ENCODE measurements around the gene NDUFB5.
A peak's percentile ranks its signal among the peaks of the same experiment; 100 is the strongest.

Gene NDUFB5

DNA sequence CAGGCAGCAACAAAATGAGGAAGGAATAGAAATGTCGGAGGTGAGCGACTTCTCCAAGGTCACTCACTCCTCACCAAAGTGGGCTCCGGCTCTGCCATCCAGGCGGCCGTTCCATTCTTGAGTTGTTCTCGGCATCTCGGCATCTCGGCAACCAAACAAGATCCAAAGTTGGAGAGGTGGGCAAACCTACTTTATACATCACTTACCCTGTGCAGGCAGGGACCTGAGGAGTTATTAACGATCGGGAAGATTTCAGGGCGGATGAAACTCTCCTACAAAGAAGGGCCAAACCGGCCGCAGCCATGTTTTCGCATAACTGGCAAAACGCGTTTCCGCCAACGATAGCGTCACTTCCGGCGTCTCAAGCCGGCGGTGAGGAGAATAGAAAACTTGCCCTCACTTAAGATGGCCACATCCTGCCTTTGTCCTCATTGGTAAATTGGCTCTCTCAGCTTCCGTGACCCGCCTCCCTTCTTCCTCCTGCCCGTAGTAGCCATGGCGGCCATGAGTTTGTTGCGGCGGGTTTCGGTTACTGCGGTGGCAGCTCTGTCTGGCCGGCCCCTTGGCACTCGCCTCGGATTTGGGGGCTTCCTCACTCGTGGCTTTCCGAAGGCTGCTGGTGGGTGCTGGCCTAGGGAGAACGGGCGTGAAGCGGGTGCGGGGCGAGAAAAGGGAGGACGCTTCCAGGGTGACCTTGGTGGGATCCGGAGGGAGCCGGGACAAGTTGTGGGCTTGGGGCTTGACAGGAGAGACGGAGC lies at the start of gene NDUFB5, which contains the start of gene MRPL47:
NDUFB5 (plus strand) TSS at position 474 of the 758 bp plus-strand sequence; CDS start at position 496, 22 bp downstream.
MRPL47 (minus strand) TSS at position 318 of the 758 bp plus-strand sequence; CDS start at position 304, 14 bp downstream.
- Histone ChIP-seq H3K27ac (ENCODE audit: low read length) (peak within 1 kb of the TSS; percentile 64), H3K27me3 (ENCODE audit: low read depth, low read length) (no peaks in the 10 kb centered on the region), H3K4me1 (ENCODE audit: low read length) (peaks cover 37% of the 10 kb centered on the region), H3K9ac (ENCODE audit: low read length) (peak within 1 kb of the TSS; percentile 89), H3K4me2 (ENCODE audit: low read length) (peak within 1 kb of the TSS; percentile 90), H3K79me2 (ENCODE audit: low read length) (peaks cover 48% of the 10 kb centered on the region), H4K20me1 (ENCODE audit: insufficient read depth, low read length) (no peaks in the 10 kb centered on the region), H3K36me3 (replicated peaks; ENCODE audit: low read depth, low read length) (peaks cover 8% of the 10 kb centered on the region), H3K4me3 (ENCODE audit: low read length) (peak within 1 kb of the TSS; percentile 86), H3K9me3 (ENCODE audit: insufficient read depth, low read length) (no peaks in the 10 kb centered on the region), H2AFZ (ENCODE audit: low read depth, low read length) (peak within 1 kb of the TSS; percentile 93)
- no peak for TF ChIP-seq EZH2phosphoT487 (IDR thresholded peaks at IDR 0.05; ENCODE audit: low read depth)
- TF ChIP-seq, protein P1, sequence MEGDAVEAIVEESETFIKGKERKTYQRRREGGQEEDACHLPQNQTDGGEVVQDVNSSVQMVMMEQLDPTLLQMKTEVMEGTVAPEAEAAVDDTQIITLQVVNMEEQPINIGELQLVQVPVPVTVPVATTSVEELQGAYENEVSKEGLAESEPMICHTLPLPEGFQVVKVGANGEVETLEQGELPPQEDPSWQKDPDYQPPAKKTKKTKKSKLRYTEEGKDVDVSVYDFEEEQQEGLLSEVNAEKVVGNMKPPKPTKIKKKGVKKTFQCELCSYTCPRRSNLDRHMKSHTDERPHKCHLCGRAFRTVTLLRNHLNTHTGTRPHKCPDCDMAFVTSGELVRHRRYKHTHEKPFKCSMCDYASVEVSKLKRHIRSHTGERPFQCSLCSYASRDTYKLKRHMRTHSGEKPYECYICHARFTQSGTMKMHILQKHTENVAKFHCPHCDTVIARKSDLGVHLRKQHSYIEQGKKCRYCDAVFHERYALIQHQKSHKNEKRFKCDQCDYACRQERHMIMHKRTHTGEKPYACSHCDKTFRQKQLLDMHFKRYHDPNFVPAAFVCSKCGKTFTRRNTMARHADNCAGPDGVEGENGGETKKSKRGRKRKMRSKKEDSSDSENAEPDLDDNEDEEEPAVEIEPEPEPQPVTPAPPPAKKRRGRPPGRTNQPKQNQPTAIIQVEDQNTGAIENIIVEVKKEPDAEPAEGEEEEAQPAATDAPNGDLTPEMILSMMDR (IDR thresholded peaks at IDR 0.05; ENCODE audit: low read depth, low read length) = no peak

DNA sequence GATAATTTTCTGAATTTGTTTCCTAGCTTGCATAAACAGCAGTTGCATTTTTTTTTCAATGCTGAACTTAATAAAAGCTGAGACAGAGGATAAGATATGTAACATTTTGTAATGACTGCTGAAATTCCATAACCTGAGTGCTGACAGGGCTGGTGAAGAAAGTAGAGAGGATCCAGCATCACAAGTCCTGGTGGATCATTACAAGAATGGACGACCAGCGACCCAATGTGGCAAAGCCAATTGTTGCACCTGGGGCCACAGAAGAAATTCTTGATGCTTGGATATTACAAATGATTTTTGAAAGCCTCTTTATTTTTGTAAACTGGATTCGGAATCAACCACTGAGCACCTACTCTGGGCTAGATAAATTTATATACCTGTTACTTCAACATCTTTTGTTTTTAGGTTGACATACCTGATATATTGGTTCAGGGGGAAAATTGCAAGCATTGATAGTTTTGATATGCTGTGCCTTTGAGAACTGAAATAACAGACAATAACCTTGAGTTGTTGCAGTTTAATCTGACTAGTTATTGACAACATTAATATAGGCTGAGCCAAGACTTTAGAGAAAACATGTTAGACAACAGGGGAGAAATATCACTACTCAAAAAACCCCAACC lies 45.7 kb upstream of the NDUFB5 start:
- H3K9ac ChIP-seq (ENCODE audit: low read length) = no peak overlapping the region

DNA sequence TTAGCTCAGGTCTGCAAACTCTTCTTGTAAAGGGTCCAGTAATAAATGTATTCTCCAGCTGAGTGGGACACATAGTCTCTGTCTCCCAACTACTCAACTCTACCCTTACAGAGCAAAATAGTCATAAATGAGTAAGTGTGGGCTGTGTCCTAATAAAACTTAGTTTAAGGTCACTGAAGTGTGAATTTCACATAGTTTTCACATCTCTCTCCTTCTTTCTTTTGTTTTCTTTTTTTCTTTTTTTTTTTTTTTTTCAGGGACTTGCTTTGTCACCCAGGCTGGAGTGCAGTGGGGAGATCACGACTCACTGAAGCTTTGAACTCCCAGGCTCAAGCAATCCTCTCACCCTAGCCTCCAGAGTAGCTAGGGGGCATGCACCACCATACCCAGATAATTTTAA lies 43.8 kb upstream of the NDUFB5 start:
- Histone ChIP-seq H2AFZ (ENCODE audit: low read depth, low read length) (no peak overlapping the region), H4K20me1 (ENCODE audit: insufficient read depth, low read length) (peaks cover 4% of the 10 kb centered on the region; the same call in 1 of the 2 replicates), H3K9ac (ENCODE audit: low read length) (no peak overlapping the region), H3K4me2 (ENCODE audit: low read length) (no peak overlapping the region), H3K79me2 (ENCODE audit: low read length) (peaks cover 27% of the 10 kb centered on the region), H3K4me3 (ENCODE audit: low read length) (no peak overlapping the region), H3K27ac (ENCODE audit: low read length) (no peak overlapping the region), H3K9me3 (ENCODE audit: insufficient read depth, low read length) (no peaks in the 10 kb centered on the region), H3K36me3 (replicated peaks; ENCODE audit: low read depth, low read length) (no peaks in the 10 kb centered on the region), H3K4me1 (ENCODE audit: low read length) (peaks cover 32% of the 10 kb centered on the region), H3K27me3 (ENCODE audit: low read depth, low read length) (peaks cover 5% of the 10 kb centered on the region; the same call in 1 of the 2 replicates)
- TF ChIP-seq EZH2phosphoT487 (IDR thresholded peaks at IDR 0.05; ENCODE audit: low read depth) = no peak
- TF ChIP-seq, protein P1 (IDR thresholded peaks at IDR 0.05; ENCODE audit: low read depth, low read length) = no peak

More for the DNA sequence above, 45.7 kb upstream of the NDUFB5 start:
- H3K36me3 ChIP-seq (replicated peaks; ENCODE audit: low read depth, low read length) = no peaks in the 10 kb centered on the region
- H3K79me2 ChIP-seq (ENCODE audit: low read length) = peaks cover 7% of the 10 kb centered on the region
- H3K27me3 ChIP-seq (ENCODE audit: low read depth, low read length) = peaks cover 5% of the 10 kb centered on the region; the same call in 1 of the 2 replicates
- no peaks in the 10 kb centered on the region for H4K20me1 ChIP-seq (ENCODE audit: insufficient read depth, low read length)
- H3K4me3 ChIP-seq (ENCODE audit: low read length) = no peak overlapping the region
- no peak overlapping the region for H3K27ac ChIP-seq (ENCODE audit: low read length)
- H3K9me3 ChIP-seq (ENCODE audit: insufficient read depth, low read length) = no peaks in the 10 kb centered on the region
- no peak for TF ChIP-seq EZH2phosphoT487 (IDR thresholded peaks at IDR 0.05; ENCODE audit: low read depth)
- TF ChIP-seq, protein P1 (IDR thresholded peaks at IDR 0.05; ENCODE audit: low read depth, low read length) = peak; percentile 92
- H2AFZ ChIP-seq (ENCODE audit: low read depth, low read length) = peak overlapping the region; percentile 36; the same call in 1 of the 2 replicates
- H3K4me1 ChIP-seq (ENCODE audit: low read length) = peaks cover 13% of the 10 kb centered on the region
- H3K4me2 ChIP-seq (ENCODE audit: low read length) = peak overlapping the region; percentile 23
